Progenitor cell of endocrine pancreas (in vitro differentiated cells): ENCODE results near the gene NFU1. TPM values are rescaled to one million over a fixed set of nuclear protein-coding genes. Genes with fewer than 3 reads are reported as not detected.

ENCODE experiments used
- DNase-seq: peaks from one replicate; pipeline ENCODE4 v3.0.0; 2021; ENCODE audit warnings: low spot score; ENCODE audit not compliant: unreplicated experiment
- H3K27ac Mint-ChIP-seq: 2 replicates; pipeline ENCODE4 v1.8.0; 2021; ENCODE audit warnings: mild to moderate bottlenecking, moderate library complexity, mixed read lengths
- H3K27me3 Mint-ChIP-seq: 2 replicates; pipeline ENCODE4 v1.8.0; 2021; ENCODE audit warnings: mixed read lengths
- H3K36me3 Mint-ChIP-seq: 2 replicates; pipeline ENCODE4 v1.8.0; 2022; ENCODE audit warnings: mixed read lengths; ENCODE audit not compliant: insufficient read depth
- H3K4me1 Mint-ChIP-seq: 2 replicates; pipeline ENCODE4 v1.8.0; 2021; ENCODE audit warnings: low read depth, mixed read lengths
- H3K4me3 Mint-ChIP-seq: 2 replicates; pipeline ENCODE4 v1.8.0; 2021; ENCODE audit warnings: low read depth, mild to moderate bottlenecking, moderate library complexity, mixed read lengths
- H3K9me3 Mint-ChIP-seq: 2 replicates; pipeline ENCODE4 v1.8.0; 2021; ENCODE audit warnings: low read depth, mixed read lengths
- total RNA-seq: library from RNA; stranded (reverse); gene quantifications from 2 replicates; pipeline ENCODE4 v1.2.1, GENCODE V29; 2021
- TF ChIP-seq, protein P1 (sequence below): fragments of 200-600 bp; sonication (generic); IDR thresholded peaks from one replicate; pipeline ENCODE4 v1.5.0; 2021; ENCODE audit warnings: antibody characterized with exemption, mild to moderate bottlenecking; ENCODE audit not compliant: unreplicated experiment

NFU1 gene
- total RNA-seq, 1 donor from 2014 or later: 44.1 TPM

- Mint-ChIP-seq H3K4me1 (peaks cover 25% of the 10 kb centered on the region), H3K9me3 (no peaks in the 10 kb centered on the region), H3K4me3 (peak overlapping the region; percentile 94), H3K27me3 (no peaks in the 10 kb centered on the region), H3K36me3 (peaks cover 5% of the 10 kb centered on the region), H3K27ac (peak overlapping the region; percentile 91)
- DNase-seq: no peak
- TF ChIP-seq, protein P1, sequence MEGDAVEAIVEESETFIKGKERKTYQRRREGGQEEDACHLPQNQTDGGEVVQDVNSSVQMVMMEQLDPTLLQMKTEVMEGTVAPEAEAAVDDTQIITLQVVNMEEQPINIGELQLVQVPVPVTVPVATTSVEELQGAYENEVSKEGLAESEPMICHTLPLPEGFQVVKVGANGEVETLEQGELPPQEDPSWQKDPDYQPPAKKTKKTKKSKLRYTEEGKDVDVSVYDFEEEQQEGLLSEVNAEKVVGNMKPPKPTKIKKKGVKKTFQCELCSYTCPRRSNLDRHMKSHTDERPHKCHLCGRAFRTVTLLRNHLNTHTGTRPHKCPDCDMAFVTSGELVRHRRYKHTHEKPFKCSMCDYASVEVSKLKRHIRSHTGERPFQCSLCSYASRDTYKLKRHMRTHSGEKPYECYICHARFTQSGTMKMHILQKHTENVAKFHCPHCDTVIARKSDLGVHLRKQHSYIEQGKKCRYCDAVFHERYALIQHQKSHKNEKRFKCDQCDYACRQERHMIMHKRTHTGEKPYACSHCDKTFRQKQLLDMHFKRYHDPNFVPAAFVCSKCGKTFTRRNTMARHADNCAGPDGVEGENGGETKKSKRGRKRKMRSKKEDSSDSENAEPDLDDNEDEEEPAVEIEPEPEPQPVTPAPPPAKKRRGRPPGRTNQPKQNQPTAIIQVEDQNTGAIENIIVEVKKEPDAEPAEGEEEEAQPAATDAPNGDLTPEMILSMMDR: no peak
Measured at GRCh38 chr2:69385443-69386151, 51.6 kb downstream of the NFU1 start.

- TF ChIP-seq, protein P1: no peak
- Mint-ChIP-seq H3K9me3 (no peaks in the 10 kb centered on the region), H3K27me3 (no peaks in the 10 kb centered on the region), H3K36me3 (peaks cover 8% of the 10 kb centered on the region), H3K4me3 (no peak overlapping the region), H3K27ac (no peak overlapping the region), H3K4me1 (peaks cover 27% of the 10 kb centered on the region)
- no peak for DNase-seq
Measured at GRCh38 chr2:69384618-69385081, 52.6 kb downstream of the NFU1 start.

GRCh38 chr2:69383176-69383812 lies 53.9 kb downstream of the NFU1 start:
- Mint-ChIP-seq H3K27ac (no peak overlapping the region), H3K36me3 (peaks cover 10% of the 10 kb centered on the region), H3K9me3 (no peaks in the 10 kb centered on the region), H3K4me3 (no peak overlapping the region), H3K4me1 (peaks cover 27% of the 10 kb centered on the region), H3K27me3 (no peaks in the 10 kb centered on the region)
- DNase-seq: no peak
- TF ChIP-seq, protein P1: no peak

GRCh38 chr2:69382547-69382946 lies 54.7 kb downstream of the NFU1 start:
- Mint-ChIP-seq H3K9me3 (no peaks in the 10 kb centered on the region), H3K27ac (peak overlapping the region; percentile 53), H3K36me3 (peaks cover 12% of the 10 kb centered on the region), H3K27me3 (no peaks in the 10 kb centered on the region), H3K4me3 (no peak overlapping the region), H3K4me1 (peaks cover 20% of the 10 kb centered on the region)
- DNase-seq: no peak
- TF ChIP-seq, protein P1: no peak

GRCh38 chr2:69381337-69381737 lies 55.9 kb downstream of the NFU1 start:
- no peak for DNase-seq
- Mint-ChIP-seq H3K9me3 (no peaks in the 10 kb centered on the region), H3K4me3 (no peak overlapping the region), H3K27ac (peak overlapping the region; percentile 55), H3K27me3 (no peaks in the 10 kb centered on the region), H3K4me1 (peaks cover 18% of the 10 kb centered on the region), H3K36me3 (peaks cover 12% of the 10 kb centered on the region)
- TF ChIP-seq, protein P1: no peak
